ENCODE results near the gene PAM.
"Not testable (repeated sequence)": the region's sequence is repeated elsewhere in the genome, so short reads cannot be mapped to it uniquely, and the experiment has no call there.

Gene PAM

DNA sequence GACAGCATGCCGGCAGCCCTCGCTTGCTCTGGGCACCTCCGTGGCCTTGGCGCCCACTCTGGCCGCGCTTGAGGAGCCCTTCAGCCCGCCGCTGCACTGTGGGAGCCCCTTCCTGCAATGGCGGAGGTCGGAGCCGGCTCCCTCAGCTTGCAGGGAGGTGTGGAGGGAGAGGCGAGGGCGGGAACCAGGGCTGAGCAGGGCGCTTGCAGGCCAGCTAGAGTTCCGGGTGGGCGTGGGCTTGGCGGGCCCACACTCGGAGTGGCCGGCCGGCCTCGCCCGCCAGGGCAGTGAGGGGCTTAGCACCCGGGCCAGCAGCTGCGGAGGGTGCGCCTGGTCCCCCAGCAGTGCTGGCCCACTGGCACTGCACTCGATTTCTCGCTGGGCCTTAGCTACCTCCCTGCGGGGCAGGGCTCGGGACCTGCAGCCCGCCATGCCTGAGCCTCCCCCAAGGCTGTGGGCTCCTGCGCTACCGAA lies 3.2 kb upstream of the PAM start:
- not testable (repeated sequence) for DNase-seq (ENCODE audit: low spot score)

DNA sequence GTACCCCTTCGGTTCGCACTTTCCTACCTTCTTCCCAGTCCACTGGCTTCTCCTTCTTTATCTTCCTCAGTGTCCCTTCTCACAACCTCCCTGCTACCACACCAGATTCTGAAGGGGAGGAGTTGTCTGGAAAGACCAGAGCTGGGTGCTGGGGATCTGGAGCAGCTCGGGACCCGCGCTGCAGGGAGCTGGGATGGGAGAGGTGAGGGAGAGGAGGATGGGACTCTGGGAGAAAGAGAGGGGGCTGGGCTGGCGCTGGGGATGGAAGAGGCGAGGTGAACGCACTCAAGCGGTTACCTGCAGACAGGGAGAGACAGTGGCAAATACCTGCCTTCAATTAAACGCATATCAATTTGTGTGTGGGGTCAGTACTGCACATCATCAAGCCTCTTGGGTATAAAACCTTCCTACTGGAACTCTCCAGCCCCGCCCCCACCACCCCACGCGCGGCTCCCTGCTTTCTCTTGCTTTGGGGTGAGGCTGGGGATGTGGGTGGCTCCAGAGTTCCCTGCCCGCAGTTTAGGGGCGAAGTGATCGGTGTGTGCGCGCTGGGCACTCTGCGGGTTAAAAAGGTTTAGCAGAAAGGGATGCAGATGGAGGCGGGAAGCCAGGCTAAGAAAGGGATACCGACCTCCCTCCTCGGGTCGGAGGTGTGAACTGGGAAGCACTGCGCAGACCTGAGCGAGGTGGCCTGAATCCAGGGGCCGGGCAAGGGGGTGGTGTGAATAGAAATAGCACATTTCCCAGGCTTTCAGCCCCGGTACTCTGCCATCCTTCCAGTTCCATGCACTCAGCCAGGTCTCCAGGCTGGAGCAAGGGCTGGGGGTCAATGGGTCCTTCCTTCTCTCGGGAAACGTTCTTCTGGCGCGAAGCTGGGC lies 977 bp upstream of the PAM start:
- DNase-seq (ENCODE audit: low spot score) = no peak

DNA sequence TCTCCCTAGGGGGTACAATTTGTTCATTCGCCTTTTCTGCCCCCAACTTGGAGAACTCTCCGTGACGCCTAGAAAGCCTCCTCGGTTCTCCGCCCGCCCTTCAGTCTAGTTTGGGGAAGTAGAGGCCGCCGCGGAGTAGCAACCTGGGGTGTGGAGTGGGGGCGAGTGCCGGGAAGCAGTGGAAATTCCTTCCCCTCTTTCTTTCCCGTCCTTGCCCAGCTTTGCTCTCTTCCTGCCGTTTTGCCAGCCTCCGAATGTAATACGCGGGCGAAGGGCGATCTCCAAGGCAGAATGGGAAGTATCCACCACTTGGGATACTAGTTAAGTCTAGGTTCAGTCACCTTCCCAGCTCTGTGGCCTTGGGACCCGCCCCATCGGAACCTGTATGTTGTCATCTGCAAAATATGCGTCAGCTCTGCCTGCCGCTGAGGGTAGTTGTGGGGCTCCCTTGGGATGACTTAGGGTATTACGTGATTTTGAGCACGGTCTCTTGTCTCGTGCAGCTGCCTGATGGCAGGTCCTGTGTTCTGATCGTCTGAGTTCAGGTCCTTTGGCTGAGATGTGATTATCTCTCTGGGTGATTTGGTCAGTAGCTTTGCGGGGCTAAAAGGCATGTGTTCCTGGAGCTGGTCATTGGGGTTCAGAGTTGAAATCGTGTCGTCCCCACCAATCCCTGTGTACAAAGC lies 724 bp downstream of the PAM start:
- DNase-seq (ENCODE audit: low spot score) = peak; percentile 11

DNA sequence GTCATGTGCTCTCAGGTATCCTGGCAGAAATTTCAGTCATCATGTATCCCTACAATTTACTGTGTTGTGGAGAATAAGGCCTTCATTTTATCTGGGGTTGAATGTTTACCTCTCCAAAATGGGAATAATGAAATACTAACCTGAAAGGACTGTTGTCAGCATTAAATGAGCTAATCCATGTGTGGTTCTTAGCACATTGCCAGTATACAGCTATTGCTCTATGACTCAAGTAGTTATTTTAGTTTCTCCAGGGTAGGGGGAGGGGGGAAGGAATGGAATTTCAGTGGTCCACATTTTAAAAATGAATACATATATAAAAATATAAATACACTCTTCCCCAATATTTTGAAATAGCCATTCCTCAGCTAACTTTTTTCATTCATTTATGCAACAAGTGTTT lies 3.5 kb downstream of the PAM start:
- DNase-seq (ENCODE audit: low spot score) = no peak

DNA sequence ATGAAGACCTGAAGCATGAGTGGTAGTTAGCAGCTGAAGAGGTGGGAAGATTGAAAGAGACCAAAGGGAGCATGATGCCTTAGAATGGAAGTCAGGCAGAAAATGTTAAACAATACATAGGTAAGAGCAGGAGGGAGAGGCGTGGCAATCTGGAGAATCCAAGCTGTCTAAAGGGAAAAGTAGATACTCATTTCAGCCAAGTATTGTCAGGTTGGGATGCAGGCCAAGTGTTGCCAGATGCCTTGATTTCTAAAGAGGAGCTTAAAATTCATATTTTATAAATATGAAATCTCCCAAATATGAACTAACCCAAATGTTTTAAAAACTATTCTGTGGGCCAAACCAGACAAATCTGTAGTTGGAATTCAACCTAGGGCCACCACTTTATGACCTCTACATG lies 4.2 kb downstream of the PAM start:
- DNase-seq (ENCODE audit: low spot score) = no peak

DNA sequence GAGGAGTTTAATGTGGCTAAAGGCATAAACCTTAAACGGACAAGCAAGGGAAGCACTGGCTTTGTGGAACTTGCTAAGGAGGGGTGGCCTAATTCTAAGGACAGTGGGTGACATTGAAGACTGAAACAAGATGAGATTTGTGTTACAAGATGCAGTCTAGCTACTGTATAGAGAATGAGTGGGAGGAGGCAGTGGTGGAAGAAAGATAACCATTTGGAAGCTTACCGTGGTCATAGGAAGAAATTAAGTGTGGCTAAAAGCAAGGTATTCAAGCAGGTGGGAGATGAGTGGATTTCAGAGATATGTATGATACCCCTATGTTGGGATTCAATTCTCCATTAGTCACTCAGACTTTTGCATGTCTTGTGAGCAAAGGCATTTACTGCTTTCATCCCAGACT lies 4.6 kb downstream of the PAM start:
- DNase-seq (ENCODE audit: low spot score) = no peak

DNA sequence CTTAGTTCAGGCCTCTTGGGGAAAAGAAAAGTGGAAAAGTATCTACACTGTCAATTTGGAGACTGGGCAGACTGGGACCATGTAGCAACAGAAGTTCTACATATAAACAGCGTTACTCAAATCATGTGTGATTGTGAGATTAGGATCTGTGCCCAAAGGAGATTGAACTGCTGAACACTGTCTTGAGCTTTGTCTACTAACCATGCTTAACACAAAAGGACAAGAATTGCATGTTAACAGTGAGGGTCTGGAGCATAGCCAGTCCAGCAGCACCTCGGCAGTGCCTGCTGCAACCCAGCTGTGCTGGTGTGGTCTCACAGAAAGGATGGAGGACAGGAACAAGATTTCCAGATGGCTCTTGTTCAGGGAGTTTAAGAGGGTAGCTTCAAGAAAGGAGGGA lies 5.7 kb downstream of the PAM start:
- no peak for DNase-seq (ENCODE audit: low spot score)

DNA sequence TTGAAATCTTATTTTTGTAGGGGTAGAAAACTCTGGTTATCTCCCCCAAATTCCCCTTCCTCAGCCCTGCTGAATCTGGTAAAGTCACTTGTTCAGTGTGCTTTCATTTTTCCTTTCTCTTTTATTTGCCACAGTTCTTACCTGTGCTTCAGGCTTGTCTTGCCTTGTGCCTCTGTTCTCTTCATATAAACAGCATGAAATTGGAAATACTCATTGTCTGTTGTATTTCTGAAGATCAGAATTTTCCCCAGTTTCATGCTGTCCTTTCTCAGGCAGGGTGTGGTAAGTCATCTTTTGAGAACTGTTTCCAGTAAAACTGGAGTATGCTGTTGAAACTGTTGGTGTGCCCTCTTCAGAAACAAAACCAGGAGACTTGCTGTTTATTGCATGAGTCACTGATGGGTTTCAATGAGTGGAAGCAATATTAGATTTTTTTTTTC lies 7.0 kb downstream of the PAM start:
- no peak for DNase-seq (ENCODE audit: low spot score)

DNA sequence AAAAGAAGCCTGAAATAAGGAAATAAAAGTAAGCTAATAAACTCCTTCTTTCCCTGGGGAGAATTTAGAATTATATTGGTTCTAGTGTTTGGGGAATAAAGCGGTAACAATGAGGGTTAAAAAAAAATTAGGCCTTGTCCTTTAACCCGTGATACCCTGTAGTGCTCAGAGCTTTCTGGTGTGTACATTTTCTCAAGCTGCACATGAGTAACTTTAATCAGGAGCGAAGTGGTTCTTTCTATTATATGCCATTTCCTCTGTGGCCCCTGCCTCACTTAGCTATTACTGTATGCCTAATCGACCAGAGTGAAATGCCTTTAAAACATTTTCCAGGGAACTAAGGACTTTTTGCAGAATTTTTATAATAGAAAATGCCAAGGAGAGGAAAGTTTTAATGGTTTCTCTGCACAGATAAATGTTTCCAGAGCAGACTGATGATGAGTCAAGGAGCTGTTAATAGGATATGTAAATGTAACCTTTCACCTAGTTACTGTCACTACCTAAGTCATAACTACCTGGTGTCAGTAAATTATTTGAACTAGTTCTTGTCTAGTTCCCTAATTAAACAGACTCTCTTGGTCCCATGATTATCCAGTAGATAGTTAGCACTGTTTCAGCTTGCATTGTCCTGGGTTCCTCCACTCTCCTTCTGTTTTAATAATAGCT lies 7.6 kb downstream of the PAM start:
- no peak for DNase-seq (ENCODE audit: low spot score)

DNA sequence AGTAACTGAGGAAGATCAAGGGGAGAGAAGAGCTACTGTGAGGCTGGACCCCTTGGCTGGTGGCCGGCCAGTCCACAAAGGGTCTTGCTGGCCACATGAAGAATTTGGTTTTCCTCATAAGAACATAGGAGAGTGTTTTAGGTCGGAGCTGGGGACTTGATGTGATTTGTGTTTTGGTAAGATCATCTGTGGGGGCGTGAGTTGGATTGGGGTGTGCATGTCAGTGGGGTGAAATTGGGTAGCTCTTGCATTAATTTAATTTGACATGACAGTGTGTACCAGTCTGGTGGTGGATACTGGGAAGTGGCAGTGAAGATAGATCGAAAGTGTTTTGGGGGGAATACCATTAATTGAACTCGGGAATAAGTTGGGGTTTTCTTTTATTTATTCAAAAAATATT lies 8.6 kb downstream of the PAM start:
- DNase-seq (ENCODE audit: low spot score) = no peak

DNA sequence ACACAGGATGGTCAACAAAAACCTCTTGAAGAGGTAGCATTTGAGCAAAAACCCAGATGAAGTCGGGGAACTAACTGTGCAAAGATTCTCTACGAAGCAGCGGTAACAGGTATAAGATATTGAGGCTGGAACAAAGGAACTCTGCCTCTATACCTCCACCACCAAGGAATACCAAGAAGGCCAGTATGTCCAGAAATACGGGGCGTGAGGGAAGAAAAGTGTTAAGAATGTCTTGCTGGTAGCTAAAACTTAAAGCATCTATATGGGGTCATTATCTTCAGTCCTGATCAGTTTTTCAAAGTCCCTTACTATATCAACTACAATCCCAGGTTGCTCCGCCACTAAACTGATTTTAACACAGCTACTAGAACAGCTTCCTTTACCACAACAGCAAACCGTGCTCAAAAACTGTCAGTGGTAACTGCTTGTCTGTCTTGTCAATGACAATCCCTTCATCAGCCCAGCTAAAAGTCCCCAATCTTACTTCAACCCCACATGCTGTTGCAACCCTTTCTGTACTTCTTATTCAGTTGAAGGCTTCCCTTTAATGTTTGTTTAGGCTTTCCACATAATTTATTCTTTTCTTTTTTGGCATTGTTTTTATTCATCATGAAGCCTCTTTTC lies 9.4 kb downstream of the PAM start:
- DNase-seq (ENCODE audit: low spot score) = no peak

DNA sequence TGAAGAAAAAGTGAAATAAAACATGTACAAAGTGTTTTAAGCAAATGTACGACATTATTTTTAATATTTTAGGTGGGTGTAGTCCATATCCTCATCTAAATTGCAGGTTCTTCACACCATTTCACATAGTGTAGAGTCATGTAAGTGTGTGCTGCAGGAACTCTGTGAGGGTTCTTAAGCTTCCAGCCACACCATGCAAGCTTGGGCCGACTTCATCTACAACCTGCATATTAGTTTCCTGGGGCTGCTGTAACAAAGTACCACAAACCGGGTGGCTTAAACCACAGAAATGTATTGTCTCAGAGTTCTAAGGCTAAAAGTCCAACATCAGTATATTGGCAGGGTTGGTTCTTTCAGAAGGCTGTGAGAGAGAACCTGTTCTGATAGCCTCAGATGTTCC lies 10.2 kb downstream of the PAM start:
- no peak for DNase-seq (ENCODE audit: low spot score)

DNA sequence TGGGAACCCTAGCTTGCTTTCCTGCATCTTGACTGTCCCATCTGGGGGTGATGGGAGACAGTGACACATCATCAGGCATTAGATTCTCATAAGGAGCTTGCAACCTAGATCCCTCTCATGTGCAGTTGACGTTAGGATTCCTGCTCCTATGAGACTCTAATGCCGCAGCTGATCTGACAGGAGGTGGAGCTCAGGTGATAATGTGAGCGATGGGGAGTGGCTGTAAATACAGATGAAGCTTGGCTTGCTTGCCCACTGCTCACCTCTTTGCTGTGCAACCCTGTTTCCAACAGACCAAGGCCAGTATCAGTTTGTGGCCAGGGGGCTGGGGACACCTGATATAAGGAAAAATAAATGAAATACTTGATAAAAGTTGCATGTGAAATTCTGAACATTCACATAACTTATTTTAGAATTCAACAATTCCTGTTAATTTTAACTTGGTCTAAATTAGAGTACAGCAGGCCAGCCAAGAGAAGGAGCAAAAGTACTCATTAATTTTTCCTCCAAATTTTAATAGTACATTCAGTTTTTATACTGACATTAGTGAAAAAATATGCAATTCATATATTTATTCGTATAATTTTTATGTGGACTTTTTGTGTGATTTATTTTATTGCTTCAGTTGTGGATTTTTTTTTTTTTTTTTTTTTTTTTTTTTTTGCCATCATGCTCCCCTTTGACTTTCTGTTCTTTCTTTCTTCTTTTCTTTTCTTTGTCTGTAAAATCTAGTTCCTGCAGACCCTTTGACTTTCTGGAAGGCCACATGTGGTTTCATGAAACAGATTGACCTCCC lies 11.4 kb downstream of the PAM start:
- DNase-seq (ENCODE audit: low spot score) = no peak

DNA sequence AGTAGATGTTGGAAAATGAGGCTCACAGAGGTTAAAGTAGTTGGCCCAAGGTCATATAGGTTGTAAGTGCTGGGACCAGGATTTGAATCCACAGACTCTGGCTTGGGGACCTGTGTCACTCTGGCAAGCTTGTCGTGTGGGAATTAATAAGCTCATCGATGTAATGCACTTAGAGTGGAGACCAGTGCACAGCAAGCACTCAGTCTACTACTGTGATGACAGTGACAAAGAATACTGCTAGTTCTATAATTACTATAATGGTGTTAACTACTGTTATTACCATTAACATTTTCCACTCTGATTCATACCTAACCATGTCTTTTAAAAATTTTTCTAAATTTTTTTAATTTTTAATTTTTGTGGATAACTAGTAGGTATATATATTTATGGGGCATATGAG lies 12.8 kb downstream of the PAM start:
- no peak for DNase-seq (ENCODE audit: low spot score)

DNA sequence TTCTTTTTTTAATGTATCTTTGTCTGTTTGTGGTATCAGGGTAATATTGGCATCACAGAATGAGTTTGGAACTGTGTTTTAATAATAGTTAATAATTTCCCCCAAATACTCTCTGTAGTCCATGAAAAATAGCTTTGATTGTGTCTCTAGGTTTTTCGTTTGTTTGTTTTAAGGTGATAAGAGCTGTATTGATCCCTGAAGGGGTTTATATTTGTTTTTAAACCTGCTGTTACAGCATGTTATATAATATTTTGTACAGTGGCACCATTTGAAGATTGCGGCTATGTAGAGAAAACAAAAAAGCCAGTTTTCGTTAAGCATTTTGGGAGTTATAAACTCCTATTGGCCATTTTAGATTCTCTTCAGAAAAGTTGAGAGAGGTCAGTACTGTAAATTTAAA lies 15.7 kb downstream of the PAM start:
- no peak for DNase-seq (ENCODE audit: low spot score)

DNA sequence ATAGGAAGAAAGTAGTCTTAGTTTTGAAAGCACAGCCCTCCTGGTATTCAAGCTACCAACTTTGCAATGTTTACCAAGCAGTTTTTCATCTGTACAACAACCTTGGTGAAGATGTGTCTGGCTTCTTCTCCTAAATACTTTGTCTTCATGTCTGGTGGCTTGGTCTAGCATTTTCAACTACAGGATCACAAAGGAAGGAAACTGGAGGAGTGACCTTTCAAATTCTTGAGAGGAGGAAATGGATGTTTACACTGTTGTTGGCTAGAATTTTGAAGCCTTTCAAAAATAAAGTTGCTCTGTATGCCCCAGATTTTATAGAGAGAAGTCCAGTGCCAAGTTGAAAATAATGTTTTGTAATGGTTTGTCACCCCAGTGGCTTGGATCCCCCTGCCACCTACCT lies 16.3 kb downstream of the PAM start:
- no peak for DNase-seq (ENCODE audit: low spot score)

DNA sequence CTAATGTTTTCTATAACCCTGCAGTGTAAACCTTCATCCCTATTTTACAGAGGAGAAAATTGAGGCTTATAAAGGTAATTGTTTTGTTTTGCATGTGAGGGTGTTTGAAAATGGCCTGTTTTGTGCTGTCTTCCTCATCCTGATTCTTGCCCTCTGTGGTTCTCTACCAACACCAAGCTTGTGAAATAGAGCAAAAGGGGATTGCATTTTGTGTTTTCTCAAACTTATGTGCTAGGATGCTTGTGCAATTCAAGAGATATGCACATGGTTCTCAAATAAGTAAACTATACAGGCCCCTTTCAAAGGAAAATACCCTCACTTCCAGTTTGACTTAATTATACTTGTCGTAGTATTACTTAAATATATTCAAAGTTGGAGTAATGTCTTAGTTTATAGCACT lies 17.2 kb downstream of the PAM start:
- DNase-seq (ENCODE audit: low spot score) = no peak

DNA sequence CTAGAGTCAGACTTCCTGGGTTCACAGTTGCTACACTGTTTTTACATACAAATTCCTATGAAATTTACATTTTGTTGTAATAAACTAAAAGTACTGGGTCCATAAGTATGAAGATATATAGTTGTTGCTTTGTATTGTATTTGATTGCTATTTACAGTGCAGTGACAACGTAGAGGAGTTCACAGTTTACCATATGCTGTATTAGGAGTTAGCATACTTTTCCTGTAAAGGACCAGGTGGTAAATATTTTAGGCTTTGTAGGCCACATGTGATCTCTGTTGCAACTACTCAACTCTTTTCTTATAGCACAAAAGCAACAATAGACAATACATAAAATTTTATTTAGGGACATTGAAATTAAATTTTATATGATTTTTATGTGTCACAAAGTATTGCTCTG lies 18.0 kb downstream of the PAM start:
- no peak for DNase-seq (ENCODE audit: low spot score)

DNA sequence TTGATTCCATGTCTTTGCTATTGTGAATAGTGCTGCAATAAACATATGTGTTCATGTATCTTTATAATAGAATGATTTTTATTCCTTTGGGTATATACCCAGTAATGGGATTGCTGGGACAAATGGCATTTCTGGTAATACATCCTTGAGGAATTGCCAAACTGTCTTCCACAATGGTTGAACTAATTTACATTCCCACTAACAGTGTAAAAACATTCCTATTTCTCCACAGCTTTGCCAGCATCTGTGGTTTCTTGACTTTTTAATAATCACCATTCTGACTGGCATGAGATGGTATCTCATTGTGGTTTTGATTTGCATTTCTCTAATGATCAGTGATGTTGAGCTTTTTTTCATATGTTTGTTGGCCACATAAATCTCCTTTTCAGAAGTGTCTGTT lies 20.7 kb downstream of the PAM start:
- not testable (repeated sequence) for DNase-seq (ENCODE audit: low spot score)

DNA sequence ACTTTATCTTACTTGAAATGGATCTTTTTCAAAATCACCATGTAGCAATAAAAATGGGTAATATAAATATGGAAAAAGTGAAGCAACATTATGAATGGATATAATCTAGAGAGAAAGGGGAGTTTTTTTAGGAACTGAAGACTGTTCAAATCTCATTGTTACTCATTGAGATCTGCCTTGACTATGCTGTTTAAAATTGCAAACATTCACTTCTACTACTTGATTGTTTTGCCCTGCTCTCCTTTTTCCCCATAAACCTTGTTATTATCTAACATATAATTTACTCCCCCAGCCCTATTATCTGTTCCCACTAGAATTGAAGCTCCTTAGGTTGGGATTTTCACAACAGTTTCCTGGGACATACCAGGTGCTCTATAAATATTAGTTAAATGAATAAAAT lies 22.0 kb downstream of the PAM start:
- no peak for DNase-seq (ENCODE audit: low spot score)

DNA sequence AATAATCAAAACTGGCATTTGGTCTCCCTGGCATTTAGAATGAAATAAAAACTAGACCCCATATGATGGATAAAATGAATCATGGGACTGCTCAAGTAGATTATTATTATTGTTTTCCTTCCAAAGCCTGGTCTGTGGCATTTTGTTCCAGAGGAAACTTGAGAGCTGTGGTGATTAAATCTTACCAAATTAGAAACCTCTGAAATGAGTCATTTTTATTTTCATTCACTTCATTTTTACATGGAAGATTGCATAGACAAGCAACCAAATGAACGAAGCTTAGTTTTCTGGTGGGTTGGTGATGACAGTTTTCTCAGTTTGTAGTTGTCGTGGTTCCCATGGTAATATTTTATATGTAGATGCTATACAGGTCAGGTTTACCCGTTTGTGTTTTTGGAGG lies 23.4 kb downstream of the PAM start:
- no peak for DNase-seq (ENCODE audit: low spot score)

DNA sequence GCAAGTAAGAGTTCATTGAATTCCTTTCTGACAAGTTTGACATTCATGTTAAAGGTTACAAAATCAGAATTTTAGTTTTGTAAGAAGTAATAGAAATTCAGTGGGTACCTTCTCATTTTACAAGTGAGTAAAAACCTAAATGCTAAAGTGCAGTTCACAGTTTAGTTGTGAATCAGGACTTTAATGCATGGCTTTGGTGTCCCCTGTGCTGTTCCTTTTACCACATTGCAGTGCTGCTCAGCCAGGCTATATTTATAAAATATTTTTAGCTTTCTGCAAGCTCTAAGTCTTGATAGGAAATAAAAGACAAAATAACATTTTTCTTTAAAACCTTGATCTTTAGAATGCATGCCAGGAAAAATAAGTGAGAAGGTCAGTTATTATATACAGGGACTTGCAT lies 26.3 kb downstream of the PAM start:
- no peak for DNase-seq (ENCODE audit: low spot score)

Data from globus pallidus (tissue), 1 donor.